Stimulated activated CD8-positive, alpha-beta memory T cell treated with anti-CD3 and anti-CD28 coated beads, Interleukin-15, amount 100 ng/mL, for 1 hour (primary cell): ENCODE results near the gene TMEM169.

ENCODE experiments used
- DNase-seq: peaks from one replicate; pipeline ENCODE4 v3.0.0-alpha.2; 2020; ENCODE audit warnings: low read depth

TMEM169 gene

GRCh38 chr2:216081487-216082116, at the start of gene TMEM169, which contains the start of gene PECR:
TMEM169 (plus strand) TSS chr2:216081919; CDS start chr2:216095964, 14,045 bp downstream.
PECR (minus strand) TSS chr2:216081809; CDS start chr2:216081741, 68 bp downstream.
- DNase-seq = peak; percentile 51

GRCh38 chr2:216031960-216032689, 49.6 kb upstream of the TMEM169 start:
- DNase-seq = no peak

- DNase-seq = no peak
Measured at GRCh38 chr2:216033403-216033802, 48.3 kb upstream of the TMEM169 start.

- DNase-seq = peak; percentile 64
Measured at GRCh38 chr2:216034065-216034464, 47.7 kb upstream of the TMEM169 start.

GRCh38 chr2:216039918-216040317, 41.8 kb upstream of the TMEM169 start:
- DNase-seq = no peak

GRCh38 chr2:216041438-216041837, 40.3 kb upstream of the TMEM169 start:
- DNase-seq = no peak

- no peak for DNase-seq
Measured at GRCh38 chr2:216043949-216044348, 37.8 kb upstream of the TMEM169 start.

- DNase-seq = no peak
Measured at GRCh38 chr2:216044883-216045486, 36.7 kb upstream of the TMEM169 start.

GRCh38 chr2:216047397-216047796, 34.3 kb upstream of the TMEM169 start:
- DNase-seq = no peak

GRCh38 chr2:216049452-216049851, 32.3 kb upstream of the TMEM169 start:
- no peak for DNase-seq

GRCh38 chr2:216051350-216051749, 30.4 kb upstream of the TMEM169 start:
- DNase-seq = no peak

GRCh38 chr2:216052420-216052819, 29.3 kb upstream of the TMEM169 start:
- no peak for DNase-seq

- no peak for DNase-seq
Measured at GRCh38 chr2:216055680-216056079, 26.0 kb upstream of the TMEM169 start.

GRCh38 chr2:216056739-216057138, 25.0 kb upstream of the TMEM169 start:
- no peak for DNase-seq

- peak; percentile 14 for DNase-seq
Measured at GRCh38 chr2:216057688-216058193, 24.0 kb upstream of the TMEM169 start.

GRCh38 chr2:216059233-216059834, 22.4 kb upstream of the TMEM169 start:
- no peak for DNase-seq

- no peak for DNase-seq
Measured at GRCh38 chr2:216064014-216064630, 17.6 kb upstream of the TMEM169 start.

- DNase-seq = no peak
Measured at GRCh38 chr2:216064665-216065064, 17.1 kb upstream of the TMEM169 start.

- no peak for DNase-seq
Measured at GRCh38 chr2:216066230-216066629, 15.5 kb upstream of the TMEM169 start.

GRCh38 chr2:216069028-216069427, 12.7 kb upstream of the TMEM169 start:
- DNase-seq = no peak

GRCh38 chr2:216070195-216070594, 11.5 kb upstream of the TMEM169 start:
- no peak for DNase-seq
